ENCODE measurements around the gene NID1. TPM values are rescaled to one million over a fixed set of nuclear protein-coding genes. Genes with fewer than 3 reads are reported as not detected.

NID1 gene
- total RNA-seq, 1 experiment from 2014 or later, result 19.2 TPM

DNA sequence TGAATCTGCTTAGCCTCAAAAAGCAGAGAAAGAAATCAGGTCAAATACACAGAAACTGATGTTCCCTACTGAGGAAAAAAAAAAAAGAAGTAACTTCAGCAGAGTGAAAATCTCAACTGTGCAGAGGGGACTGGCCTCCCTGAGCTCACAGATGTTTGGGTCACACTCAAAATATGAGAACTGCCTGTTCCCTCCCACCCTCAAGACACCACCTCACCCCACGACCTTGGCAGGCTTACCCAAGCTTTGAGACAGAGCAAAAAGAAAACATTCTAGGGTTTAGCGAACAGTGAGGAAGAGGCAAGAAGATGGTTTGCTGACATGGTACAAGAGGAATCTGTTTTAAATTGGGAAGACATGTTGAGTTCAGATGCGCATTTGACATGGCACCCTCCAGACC is 48.8 kb downstream of the NID1 start:
- Mint-ChIP-seq H3K4me3 (no peak overlapping the region), H3K36me3 (no peaks in the 10 kb centered on the region), H3K27me3 (ENCODE audit: low read depth) (no peaks in the 10 kb centered on the region), H3K27ac (no peak overlapping the region), H3K4me1 (peaks cover 4% of the 10 kb centered on the region), H3K9me3 (no peaks in the 10 kb centered on the region)
- ChIA-PET CTCF (no interaction called here), POLR2A (no interaction called here)
- TF ChIP-seq ZNF317 (CRISPR knock-in tag; IDR thresholded peaks at IDR 0.05; ENCODE audit: borderline replicate concordance, low read depth) (no peak), ETV6 (CRISPR knock-in tag; IDR thresholded peaks at IDR 0.05) (no peak), CTCF (IDR thresholded peaks at IDR 0.05) (no peak), CBFB (CRISPR knock-in tag; IDR thresholded peaks at IDR 0.05; ENCODE audit: low read depth) (no peak), ZMAT4 (CRISPR knock-in tag; IDR thresholded peaks at IDR 0.05) (no peak), SMAD4 (CRISPR knock-in tag; IDR thresholded peaks at IDR 0.05) (no peak), OVOL2 (CRISPR knock-in tag; IDR thresholded peaks at IDR 0.05; ENCODE audit: borderline replicate concordance) (no peak), JAZF1 (CRISPR knock-in tag; IDR thresholded peaks at IDR 0.05) (no peak), NR1H2 (CRISPR knock-in tag; IDR thresholded peaks at IDR 0.05) (no peak), RELA (CRISPR knock-in tag; IDR thresholded peaks at IDR 0.05; ENCODE audit: borderline replicate concordance) (no peak), ATF6 (CRISPR knock-in tag; IDR thresholded peaks at IDR 0.05) (no peak), ZNF671 (CRISPR knock-in tag; IDR thresholded peaks at IDR 0.05) (no peak), E2F1 (CRISPR knock-in tag; IDR thresholded peaks at IDR 0.05) (no peak), RORB (CRISPR knock-in tag; IDR thresholded peaks at IDR 0.05) (no peak)
- TF ChIP-seq, protein P1, sequence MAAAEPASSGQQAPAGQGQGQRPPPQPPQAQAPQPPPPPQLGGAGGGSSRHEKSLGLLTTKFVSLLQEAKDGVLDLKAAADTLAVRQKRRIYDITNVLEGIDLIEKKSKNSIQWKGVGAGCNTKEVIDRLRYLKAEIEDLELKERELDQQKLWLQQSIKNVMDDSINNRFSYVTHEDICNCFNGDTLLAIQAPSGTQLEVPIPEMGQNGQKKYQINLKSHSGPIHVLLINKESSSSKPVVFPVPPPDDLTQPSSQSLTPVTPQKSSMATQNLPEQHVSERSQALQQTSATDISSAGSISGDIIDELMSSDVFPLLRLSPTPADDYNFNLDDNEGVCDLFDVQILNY (CRISPR knock-in tag; IDR thresholded peaks at IDR 0.05), result no peak
- TF ChIP-seq, protein P2, sequence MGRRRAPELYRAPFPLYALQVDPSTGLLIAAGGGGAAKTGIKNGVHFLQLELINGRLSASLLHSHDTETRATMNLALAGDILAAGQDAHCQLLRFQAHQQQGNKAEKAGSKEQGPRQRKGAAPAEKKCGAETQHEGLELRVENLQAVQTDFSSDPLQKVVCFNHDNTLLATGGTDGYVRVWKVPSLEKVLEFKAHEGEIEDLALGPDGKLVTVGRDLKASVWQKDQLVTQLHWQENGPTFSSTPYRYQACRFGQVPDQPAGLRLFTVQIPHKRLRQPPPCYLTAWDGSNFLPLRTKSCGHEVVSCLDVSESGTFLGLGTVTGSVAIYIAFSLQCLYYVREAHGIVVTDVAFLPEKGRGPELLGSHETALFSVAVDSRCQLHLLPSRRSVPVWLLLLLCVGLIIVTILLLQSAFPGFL (CRISPR knock-in tag; IDR thresholded peaks at IDR 0.05; ENCODE audit: borderline replicate concordance), result no peak
- ATAC-seq, result no peak
- DNase-seq (ENCODE audit: low spot score), result no peak

DNA sequence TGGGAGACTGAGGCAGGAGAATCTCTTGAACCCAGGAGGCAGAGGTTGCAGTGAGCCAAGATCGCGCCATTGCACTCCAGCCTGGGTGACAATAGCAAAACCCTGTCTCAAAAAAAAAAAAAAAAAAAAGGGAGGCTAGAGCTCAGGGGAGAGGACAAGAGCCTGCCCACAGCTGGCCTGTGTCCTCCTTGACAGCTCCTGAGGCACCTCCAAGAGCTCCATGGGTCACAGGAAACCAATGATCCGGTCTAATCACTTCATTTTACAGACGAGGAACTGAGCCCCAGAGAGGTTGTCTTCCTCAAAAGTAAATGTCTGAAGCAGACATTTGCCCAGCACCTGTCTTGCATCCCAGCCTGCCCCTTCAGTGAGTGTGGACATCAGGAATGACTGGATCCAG is 49.4 kb downstream of the NID1 start:
- peaks cover 4% of the 10 kb centered on the region for H3K4me1 Mint-ChIP-seq
- no peak overlapping the region for H3K27ac Mint-ChIP-seq
- no peak for ATAC-seq
- H3K9me3 Mint-ChIP-seq, result no peaks in the 10 kb centered on the region
- POLR2A ChIA-PET, result no interaction called here
- DNase-seq (ENCODE audit: low spot score), result no peak
- no peaks in the 10 kb centered on the region for H3K36me3 Mint-ChIP-seq
- no peaks in the 10 kb centered on the region for H3K27me3 Mint-ChIP-seq (ENCODE audit: low read depth)
- TF ChIP-seq CREM (CRISPR knock-in tag; IDR thresholded peaks at IDR 0.05) (no peak), GABPB1 (CRISPR knock-in tag; IDR thresholded peaks at IDR 0.05) (no peak), MXD4 (CRISPR knock-in tag; IDR thresholded peaks at IDR 0.05; ENCODE audit: borderline replicate concordance) (no peak), ATF2 (CRISPR knock-in tag; IDR thresholded peaks at IDR 0.05; ENCODE audit: borderline replicate concordance, low read depth) (no peak), FOXJ3 (CRISPR knock-in tag; IDR thresholded peaks at IDR 0.05; ENCODE audit: borderline replicate concordance) (no peak), GTF2I (CRISPR knock-in tag; conservative IDR thresholded peaks at IDR 0.05) (no peak)
- TF ChIP-seq, protein P3, sequence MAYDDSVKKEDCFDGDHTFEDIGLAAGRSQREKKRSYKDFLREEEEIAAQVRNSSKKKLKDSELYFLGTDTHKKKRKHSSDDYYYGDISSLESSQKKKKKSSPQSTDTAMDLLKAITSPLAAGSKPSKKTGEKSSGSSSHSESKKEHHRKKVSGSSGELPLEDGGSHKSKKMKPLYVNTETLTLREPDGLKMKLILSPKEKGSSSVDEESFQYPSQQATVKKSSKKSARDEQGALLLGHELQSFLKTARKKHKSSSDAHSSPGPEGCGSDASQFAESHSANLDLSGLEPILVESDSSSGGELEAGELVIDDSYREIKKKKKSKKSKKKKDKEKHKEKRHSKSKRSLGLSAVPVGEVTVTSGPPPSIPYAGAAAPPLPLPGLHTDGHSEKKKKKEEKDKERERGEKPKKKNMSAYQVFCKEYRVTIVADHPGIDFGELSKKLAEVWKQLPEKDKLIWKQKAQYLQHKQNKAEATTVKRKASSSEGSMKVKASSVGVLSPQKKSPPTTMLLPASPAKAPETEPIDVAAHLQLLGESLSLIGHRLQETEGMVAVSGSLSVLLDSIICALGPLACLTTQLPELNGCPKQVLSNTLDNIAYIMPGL (CRISPR knock-in tag; IDR thresholded peaks at IDR 0.05), result no peak
- CTCF ChIA-PET, result no interaction called here
- H3K4me3 Mint-ChIP-seq, result no peak overlapping the region
